Endothelial cell of hepatic sinusoid (primary cell): ENCODE measurements around the gene ERFL.

Experiments
- in situ Hi-C: cut with HindIII; loops from 2 replicates; pipeline ENCODE4 v1.10.0; 2017; ENCODE audit warnings: low sequenced_read_pairs

ERFL gene

GRCh38 chr19:41928754-41929535 is 696 bp upstream of the ERFL start:
- in situ Hi-C loops = no loop called here

GRCh38 chr19:41927497-41928192 is 604 bp downstream of the ERFL start:
- in situ Hi-C loops = no loop called here

DNA sequence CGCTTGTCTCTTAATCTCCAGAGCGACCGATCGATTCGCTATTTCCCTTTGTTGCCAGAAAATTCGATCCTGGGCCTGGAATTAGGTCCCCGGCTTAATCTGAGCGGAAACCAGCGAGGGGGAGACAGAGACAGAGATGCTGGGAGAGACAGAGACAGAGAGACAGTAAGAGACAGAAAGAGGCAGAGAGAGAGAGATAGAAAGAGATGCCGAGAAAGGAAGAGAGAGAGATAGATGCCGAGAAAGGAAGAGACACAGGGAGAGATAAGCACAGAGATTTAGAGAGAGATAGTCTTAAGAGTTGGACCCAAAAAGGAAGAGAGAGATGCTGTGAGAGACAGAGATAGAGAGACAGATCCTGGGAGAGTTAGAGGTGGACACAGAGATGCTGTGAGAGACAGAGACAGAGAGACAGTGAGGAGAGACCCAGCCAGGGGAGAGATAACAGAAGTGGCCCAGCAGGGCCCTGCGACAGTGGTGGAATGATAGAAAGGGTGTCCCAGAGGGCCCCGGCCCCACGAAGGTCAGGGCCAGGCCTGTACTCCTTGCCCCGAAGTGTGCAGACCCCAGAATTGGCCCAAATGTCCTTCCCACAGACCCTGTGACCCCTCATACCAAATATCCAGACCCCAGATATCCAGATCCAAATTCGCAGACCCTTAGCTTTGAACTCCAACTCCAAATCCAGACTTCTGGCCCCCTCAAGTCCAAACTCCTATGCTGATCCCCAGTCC is 1.3 kb downstream of the ERFL start:
- in situ Hi-C loops = no loop called here

GRCh38 chr19:41926028-41926762 is 2.1 kb downstream of the ERFL start:
- in situ Hi-C loops = no loop called here

- in situ Hi-C loops = no loop called here
Measured at GRCh38 chr19:41925208-41926003, 2.8 kb downstream of the ERFL start.

- in situ Hi-C loops = no loop called here
Measured at GRCh38 chr19:41924151-41925145, 3.8 kb downstream of the ERFL start.

- in situ Hi-C loops = no loop called here
Measured at GRCh38 chr19:41923045-41923788, 5.0 kb downstream of the ERFL start.

- in situ Hi-C loops = no loop called here
Measured at GRCh38 chr19:41922585-41922984, 5.7 kb downstream of the ERFL start.

DNA sequence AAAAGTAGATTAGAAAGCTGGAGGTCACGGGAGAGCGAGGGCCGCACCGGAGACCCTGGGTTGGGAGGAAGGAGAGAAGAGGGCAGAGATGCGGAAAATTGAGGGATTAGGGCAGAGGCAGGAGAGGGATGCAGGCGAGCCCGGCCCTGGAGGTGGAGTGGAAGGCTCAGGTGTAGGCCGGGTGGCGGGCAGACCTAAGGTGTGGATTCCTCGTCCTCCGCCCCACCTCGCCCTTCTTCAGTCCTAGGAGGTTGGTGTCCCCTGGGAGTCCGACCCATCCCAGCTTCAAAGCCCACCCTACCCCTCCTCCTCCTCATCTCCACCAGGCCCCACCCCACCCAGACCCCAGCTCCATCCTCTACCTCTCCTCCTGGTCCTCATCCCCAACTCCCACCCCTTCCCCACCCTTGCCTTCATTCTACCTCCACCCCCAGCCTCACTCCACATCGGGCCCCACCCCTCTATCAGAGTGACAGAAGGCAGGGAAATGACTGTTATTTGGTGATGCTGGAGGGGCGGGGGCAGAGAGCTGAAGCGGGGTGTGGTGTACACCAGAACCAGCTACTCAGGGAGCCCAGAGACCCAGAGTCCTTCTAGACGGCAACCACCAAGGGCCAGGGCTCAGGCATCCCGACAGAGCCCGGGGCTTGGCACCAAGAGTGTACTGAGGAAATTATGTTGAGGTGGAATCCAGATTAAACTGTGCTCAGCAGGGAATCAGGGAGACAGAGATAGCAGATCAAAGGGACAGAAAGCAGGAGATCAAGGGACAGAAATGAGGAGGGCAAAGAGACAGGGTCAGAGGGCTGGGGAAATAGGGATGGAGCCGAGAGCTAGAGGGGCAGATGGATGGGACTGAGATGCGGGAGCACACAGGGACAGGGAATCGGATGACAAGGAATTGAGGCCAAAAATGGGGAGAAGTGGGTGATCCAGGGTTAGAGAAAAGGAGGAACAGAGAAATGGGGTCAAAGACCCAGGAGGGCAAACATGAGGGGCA is 6.4 kb downstream of the ERFL start:
- in situ Hi-C loops = no loop called here

- in situ Hi-C loops = no loop called here
Measured at GRCh38 chr19:41920882-41921576, 7.2 kb downstream of the ERFL start.

GRCh38 chr19:41919948-41920712 is 8.1 kb downstream of the ERFL start:
- in situ Hi-C loops = loop anchor here (5.0 kb wide), 1 partner anchor 68 kb away; no protein-coding TSS in a partner anchor

DNA sequence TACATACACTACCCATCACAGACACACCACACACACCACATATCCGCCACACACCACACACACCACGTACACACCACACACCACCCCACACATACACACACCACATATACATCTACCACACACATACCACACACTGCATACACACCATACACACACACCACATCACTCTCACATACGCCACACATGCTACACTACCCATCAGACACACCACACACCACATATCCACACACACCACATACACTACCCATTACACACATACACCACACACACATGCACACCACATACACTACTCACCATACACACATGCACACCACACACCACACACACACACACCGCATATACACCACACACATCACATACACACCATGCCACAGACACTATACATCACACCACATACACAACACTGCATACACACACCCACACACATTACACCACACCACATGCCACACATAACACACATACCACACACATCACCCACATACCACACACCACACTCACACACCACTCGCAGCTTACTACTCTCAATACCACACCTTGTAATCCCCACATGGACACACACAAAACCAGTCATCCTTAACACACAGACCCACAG is 9.5 kb downstream of the ERFL start:
- in situ Hi-C loops = loop anchor here (5.0 kb wide), 1 partner anchor 66 kb away; no protein-coding TSS in a partner anchor

GRCh38 chr19:41918095-41918494 is 10.2 kb downstream of the ERFL start:
- in situ Hi-C loops = loop anchor here (5.0 kb wide), 1 partner anchor 66 kb away; no protein-coding TSS in a partner anchor

GRCh38 chr19:41917676-41918075 is 10.6 kb downstream of the ERFL start:
- in situ Hi-C loops = loop anchor here (5.0 kb wide), 1 partner anchor 65 kb away; no protein-coding TSS in a partner anchor
